Measurements from ENCODE around the gene TIMM8A.
"Not testable (repeated sequence)": the region's sequence is repeated elsewhere in the genome, so short reads cannot be mapped to it uniquely, and the experiment has no call there.

The TIMM8A gene

DNA sequence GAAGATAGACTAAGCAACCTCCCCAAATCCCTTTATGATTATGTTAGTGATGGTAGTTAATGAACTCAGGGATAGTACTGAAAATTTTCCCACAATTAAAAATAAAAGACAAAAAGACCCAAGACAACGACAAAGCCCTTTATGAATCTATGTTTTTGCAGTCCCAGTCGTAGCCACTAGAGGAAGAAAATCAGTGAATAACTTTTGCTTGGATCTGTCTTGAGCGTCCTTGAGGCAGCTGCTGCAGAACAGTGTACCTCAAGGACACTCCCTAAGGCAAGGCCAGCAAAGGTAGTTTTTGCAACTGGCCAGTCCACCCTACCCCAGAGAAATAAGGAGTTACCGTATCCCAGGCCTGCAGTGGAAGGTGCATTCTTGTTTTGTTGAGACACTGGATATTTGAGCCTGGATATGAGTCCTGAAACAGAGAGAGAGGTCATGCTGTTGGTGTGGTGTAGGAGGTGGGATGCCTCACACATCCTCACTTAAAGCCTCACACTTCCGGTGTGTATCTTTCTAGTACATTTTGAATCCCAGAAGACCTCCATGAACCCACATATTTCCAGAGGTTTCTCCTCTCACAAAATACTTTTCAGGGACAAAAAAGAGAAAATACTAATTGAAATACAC is 8.7 kb upstream of the TIMM8A start:
- Histone ChIP-seq H3K4me1 (ENCODE audit: control insufficient read depth, insufficient read depth, low read length) (no peaks in the 10 kb centered on the region), H3K27ac (ENCODE audit: low read depth, low read length) (no peak overlapping the region), H3K4me3 (ENCODE audit: low read depth, low read length) (no peak overlapping the region), H3K27me3 (ENCODE audit: control insufficient read depth, insufficient read depth, low read length) (no peaks in the 10 kb centered on the region; the same call in 1 of the 2 replicates), H3K9ac (ENCODE audit: low read depth, low read length) (no peak overlapping the region), H3K9me3 (ENCODE audit: control insufficient read depth, insufficient read depth, low read length) (0 out of 2 replicates have a peak, but pooled peaks cover 18% of the 10 kb centered on the region), H3K36me3 (ENCODE audit: control insufficient read depth, insufficient read depth, low read length) (no peaks in the 10 kb centered on the region)

DNA sequence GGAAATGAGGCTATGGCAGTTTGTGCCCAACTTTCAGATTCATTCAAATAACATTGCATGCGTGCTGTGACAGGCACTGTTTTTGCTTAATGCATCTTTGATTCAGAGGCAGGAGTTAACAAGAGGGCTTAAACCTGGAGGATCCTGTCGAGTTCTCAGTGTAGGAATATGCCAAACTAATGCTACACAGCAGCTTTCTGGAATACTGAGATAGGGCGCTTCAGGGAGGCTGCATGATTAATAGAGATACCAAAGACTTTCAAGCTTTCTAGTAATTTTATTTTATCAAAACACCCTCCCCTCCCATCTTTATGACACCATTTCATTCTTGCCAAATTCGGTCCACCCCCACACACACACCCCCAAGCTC is 636 bp upstream of the TIMM8A start:
- H3K36me3 ChIP-seq (ENCODE audit: control insufficient read depth, insufficient read depth, low read length) = peaks cover 15% of the 10 kb centered on the region
- peak overlapping the region; percentile 78 for H3K4me3 ChIP-seq (ENCODE audit: low read depth, low read length)
- peak overlapping the region; percentile 84; the same call in 1 of the 2 replicates for H3K9ac ChIP-seq (ENCODE audit: low read depth, low read length)
- peak overlapping the region; percentile 93 for H3K27ac ChIP-seq (ENCODE audit: low read depth, low read length)
- no peaks in the 10 kb centered on the region for H3K4me1 ChIP-seq (ENCODE audit: control insufficient read depth, insufficient read depth, low read length)
- peaks cover 23% of the 10 kb centered on the region; the same call in 1 of the 2 replicates for H3K9me3 ChIP-seq (ENCODE audit: control insufficient read depth, insufficient read depth, low read length)
- no peaks in the 10 kb centered on the region for H3K27me3 ChIP-seq (ENCODE audit: control insufficient read depth, insufficient read depth, low read length)

DNA sequence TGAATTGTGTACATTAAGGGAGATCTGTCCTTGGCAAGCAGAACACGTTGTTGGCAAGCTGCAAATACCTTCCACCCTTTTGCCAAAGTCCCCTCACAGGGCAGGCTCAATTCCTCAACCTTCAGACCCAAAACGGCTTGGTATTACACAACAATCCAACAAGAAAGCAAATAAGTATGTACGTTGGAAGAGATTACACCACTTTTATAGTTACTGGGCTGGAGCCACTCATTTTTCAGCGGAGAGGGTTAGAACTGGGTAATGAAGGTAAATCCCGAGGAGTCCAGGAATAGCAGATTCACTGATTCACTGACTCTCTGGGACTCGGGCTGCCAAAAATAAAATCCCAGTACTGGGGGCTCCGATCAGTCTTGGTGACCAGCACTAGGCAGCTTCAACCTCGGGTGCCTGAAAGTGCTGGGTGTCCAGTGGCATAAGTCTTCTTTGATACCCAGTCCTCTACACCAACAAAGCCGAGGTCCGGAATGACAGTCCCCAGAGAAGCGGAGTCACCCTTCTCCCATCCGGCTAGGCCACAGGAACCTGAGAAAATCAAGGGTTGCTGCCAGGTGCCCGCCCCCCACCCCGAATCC is 587 bp downstream of the TIMM8A start:
- H3K9me3 ChIP-seq (ENCODE audit: control insufficient read depth, insufficient read depth, low read length) = peaks cover 26% of the 10 kb centered on the region; the same call in 1 of the 2 replicates
- H3K27ac ChIP-seq (ENCODE audit: low read depth, low read length) = no peak overlapping the region
- H3K27me3 ChIP-seq (ENCODE audit: control insufficient read depth, insufficient read depth, low read length) = no peaks in the 10 kb centered on the region
- H3K4me3 ChIP-seq (ENCODE audit: low read depth, low read length) = peak overlapping the region; percentile 78
- peaks cover 15% of the 10 kb centered on the region for H3K36me3 ChIP-seq (ENCODE audit: control insufficient read depth, insufficient read depth, low read length)
- H3K9ac ChIP-seq (ENCODE audit: low read depth, low read length) = peak overlapping the region; percentile 84
- no peaks in the 10 kb centered on the region for H3K4me1 ChIP-seq (ENCODE audit: control insufficient read depth, insufficient read depth, low read length)

DNA sequence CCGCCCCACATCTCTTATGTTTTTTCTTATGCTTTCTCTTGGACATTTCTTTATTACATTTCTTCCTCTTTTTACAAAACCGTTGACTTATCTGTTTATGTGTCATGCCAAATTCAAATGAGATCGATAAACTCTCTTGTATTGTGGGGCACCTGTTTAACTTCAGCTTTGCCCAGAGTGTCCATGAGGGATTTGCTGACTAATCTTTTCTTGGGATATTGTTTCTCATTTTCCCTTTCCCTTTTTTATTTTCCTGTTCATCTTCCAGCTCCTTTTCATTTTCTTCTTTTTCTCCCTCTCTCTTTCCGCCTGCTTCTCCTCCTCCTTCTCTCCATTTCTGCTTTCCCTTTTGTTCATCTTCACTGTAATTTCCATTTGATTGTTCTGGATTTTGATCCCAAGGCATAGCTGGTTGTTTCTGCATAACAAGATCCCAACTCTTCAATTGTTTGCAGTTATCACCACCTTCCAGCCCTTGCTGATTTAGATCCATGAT is 10.7 kb downstream of the TIMM8A start:
- Histone ChIP-seq H3K9ac (ENCODE audit: low read depth, low read length) (no peak overlapping the region), H3K4me3 (ENCODE audit: low read depth, low read length) (no peak overlapping the region), H3K9me3 (ENCODE audit: control insufficient read depth, insufficient read depth, low read length) (no peaks in the 10 kb centered on the region; the same call in 1 of the 2 replicates), H3K36me3 (ENCODE audit: control insufficient read depth, insufficient read depth, low read length) (no peaks in the 10 kb centered on the region), H3K27me3 (ENCODE audit: control insufficient read depth, insufficient read depth, low read length) (no peaks in the 10 kb centered on the region), H3K27ac (ENCODE audit: low read depth, low read length) (no peak overlapping the region), H3K4me1 (ENCODE audit: control insufficient read depth, insufficient read depth, low read length) (no peaks in the 10 kb centered on the region)

DNA sequence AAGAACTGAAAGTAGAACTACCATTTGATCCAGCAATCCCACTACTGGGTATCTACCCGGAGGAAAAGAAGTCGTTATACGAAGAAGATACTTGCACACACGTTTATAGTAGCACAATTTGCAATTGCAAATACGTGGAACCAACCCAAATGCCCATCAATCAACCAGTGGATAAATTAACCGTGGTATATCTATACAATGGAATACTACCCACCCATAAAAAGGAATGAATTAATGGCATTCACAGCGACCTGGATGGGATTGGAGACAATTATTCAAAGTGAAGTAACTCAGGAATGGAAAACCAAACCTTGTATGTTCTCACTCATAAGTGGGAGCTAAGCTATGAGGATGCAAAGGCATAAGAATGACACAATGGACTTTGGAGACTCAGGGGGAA is 14.2 kb downstream of the TIMM8A start:
- H3K27ac ChIP-seq (ENCODE audit: low read depth, low read length); H3K4me3 ChIP-seq (ENCODE audit: low read depth, low read length); H3K9me3 ChIP-seq (ENCODE audit: control insufficient read depth, insufficient read depth, low read length); H3K27me3 ChIP-seq (ENCODE audit: control insufficient read depth, insufficient read depth, low read length); H3K4me1 ChIP-seq (ENCODE audit: control insufficient read depth, insufficient read depth, low read length); H3K36me3 ChIP-seq (ENCODE audit: control insufficient read depth, insufficient read depth, low read length); H3K9ac ChIP-seq (ENCODE audit: low read depth, low read length): not testable (repeated sequence)

DNA sequence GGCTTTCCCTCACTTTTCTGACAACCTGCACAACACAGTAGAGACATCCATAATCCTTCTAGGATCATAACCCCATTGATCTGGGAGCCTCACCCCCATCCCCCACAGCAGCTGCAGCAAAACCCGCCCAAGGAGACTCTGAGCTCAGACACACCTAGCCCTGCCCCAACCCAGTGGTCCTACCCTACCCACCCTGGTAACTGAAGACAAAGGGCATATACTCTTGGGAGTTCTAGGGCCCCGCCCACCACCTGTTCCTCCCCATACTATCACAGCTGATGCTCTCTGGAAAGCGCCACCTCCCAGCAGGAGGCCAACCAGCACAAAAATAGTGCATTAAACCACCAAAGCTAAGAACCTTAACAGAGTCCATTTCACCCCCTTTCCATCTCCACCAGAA is 21.9 kb downstream of the TIMM8A start:
- H3K27ac ChIP-seq (ENCODE audit: low read depth, low read length); H3K36me3 ChIP-seq (ENCODE audit: control insufficient read depth, insufficient read depth, low read length); H3K4me3 ChIP-seq (ENCODE audit: low read depth, low read length); H3K9me3 ChIP-seq (ENCODE audit: control insufficient read depth, insufficient read depth, low read length); H3K27me3 ChIP-seq (ENCODE audit: control insufficient read depth, insufficient read depth, low read length); H3K4me1 ChIP-seq (ENCODE audit: control insufficient read depth, insufficient read depth, low read length); H3K9ac ChIP-seq (ENCODE audit: low read depth, low read length): not testable (repeated sequence)

DNA sequence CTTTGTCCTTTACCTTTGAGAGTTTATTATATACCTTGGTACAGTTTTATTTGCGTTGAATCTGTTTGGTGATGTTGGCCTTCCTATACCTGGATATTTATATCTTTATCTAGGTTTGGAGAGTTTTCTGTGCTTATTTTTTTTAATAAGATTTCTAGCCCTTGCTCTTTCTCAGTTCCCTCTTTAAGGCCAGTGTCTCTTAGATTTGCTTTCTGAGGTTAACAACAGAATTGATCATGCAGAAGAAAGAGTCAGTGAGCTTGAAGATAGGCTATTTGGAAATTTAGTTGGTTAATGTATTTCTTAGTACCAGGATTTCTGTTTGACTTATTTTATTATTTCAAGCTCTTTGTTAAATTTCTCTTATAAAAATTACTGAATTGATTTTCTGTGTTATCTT is 44.8 kb downstream of the TIMM8A start:
- Histone ChIP-seq H3K27ac (ENCODE audit: low read depth, low read length) (no peak overlapping the region), H3K27me3 (ENCODE audit: control insufficient read depth, insufficient read depth, low read length) (no peaks in the 10 kb centered on the region), H3K36me3 (ENCODE audit: control insufficient read depth, insufficient read depth, low read length) (no peaks in the 10 kb centered on the region), H3K4me3 (ENCODE audit: low read depth, low read length) (no peak overlapping the region), H3K4me1 (ENCODE audit: control insufficient read depth, insufficient read depth, low read length) (no peaks in the 10 kb centered on the region), H3K9me3 (ENCODE audit: control insufficient read depth, insufficient read depth, low read length) (peaks cover 15% of the 10 kb centered on the region), H3K9ac (ENCODE audit: low read depth, low read length) (no peak overlapping the region)
